CD4-positive, alpha-beta T cell treated with Interleukin-4 for 4 hours (primary cell): ENCODE data around the gene SIGLEC11.
"Not testable (repeated sequence)": the region's sequence is repeated elsewhere in the genome, so short reads cannot be mapped to it uniquely, and the experiment has no call there.

Experiments
- DNase-seq: peaks from one replicate; pipeline ENCODE4 v3.0.0-alpha.2; 2020

The SIGLEC11 gene

GRCh38 chr19:49981603-49982593 is 20.9 kb upstream of the SIGLEC11 start:
- no peak for DNase-seq

DNA sequence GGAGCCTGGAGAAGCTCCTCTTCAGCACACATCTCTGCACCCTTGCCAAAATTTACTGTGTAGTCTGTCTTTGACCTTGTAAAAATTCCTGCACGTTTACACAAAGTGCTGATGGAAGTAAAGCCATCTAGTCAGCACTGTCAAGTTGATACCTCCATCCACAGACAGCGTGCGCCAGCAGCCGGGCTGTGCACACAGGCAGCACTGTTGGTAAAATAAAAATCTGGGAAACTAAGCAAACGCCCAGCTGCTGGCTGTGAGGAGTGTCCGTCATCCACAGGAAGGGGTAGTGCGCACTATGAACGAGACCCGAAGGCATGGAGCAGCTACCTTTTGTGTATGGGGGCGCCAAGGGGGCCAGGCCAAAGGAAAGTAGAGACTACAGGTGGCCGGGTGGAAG is 17.4 kb upstream of the SIGLEC11 start:
- DNase-seq, result no peak

DNA sequence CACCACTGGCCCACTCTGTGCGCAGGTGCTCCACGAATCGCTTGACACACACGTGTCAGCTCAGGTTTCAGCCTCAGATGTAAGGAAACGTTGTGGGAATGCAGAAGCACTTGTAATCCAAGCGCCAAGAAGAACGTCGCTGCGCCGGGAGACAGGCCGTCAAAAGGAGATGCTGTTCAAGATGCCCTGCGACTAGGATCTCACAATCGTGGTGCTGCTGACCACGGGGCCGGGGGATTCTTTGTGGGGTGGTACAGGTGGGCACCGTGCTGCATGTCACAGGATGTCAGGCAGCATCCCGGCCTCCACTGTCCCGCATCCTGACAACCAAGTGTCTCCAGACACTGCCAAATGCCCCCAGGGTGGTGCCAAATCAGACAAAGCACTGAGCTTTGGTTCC is 16.9 kb upstream of the SIGLEC11 start:
- DNase-seq, result no peak

GRCh38 chr19:49977076-49977475 is 16.1 kb upstream of the SIGLEC11 start:
- no peak for DNase-seq

GRCh38 chr19:49976496-49976895 is 15.5 kb upstream of the SIGLEC11 start:
- no peak for DNase-seq

GRCh38 chr19:49975051-49975450 is 14.1 kb upstream of the SIGLEC11 start:
- DNase-seq, result no peak

DNA sequence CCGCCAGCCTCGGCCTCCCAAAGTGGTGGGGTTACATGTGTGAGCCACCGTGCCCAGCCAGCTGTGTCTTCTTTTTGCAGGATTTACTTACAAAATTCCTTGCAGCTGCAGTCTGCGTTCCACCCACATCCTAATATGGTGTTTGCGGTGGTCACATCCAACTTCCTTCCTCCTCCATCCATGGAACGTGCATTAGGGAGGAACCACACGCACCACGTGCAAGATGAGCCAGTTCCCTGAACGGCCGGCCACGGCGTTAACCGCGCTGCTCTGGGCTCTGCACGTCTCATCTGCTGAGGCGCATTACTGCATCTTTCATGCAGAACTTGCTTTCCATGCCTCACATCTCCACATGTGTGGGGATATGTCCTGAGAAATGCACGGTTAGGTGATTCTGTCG is 13.0 kb upstream of the SIGLEC11 start:
- no peak for DNase-seq

GRCh38 chr19:49972841-49973240 is 11.9 kb upstream of the SIGLEC11 start:
- no peak for DNase-seq

GRCh38 chr19:49971991-49972411 is 11.0 kb upstream of the SIGLEC11 start:
- no peak for DNase-seq

DNA sequence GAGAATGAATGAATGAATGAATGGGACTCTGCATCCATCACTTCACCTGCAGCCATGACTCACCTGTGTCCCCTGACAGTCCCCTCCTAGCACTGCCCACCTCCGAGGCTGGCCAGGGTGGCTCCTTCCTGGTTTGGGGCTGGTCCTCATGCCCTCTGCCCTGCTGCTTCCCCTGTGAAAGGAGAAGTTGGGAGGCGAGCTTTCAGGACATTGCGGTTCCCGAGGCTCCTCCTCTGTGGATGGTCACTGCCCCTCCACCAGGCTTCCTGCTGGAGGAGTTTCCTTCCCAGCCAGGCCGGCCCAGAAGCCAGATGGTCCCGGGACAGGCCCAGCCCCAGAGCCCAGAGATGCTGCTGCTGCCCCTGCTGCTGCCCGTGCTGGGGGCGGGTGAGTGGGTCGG is 8.4 kb upstream of the SIGLEC11 start:
- not testable (repeated sequence) for DNase-seq

GRCh38 chr19:49968279-49968922 is 7.4 kb upstream of the SIGLEC11 start:
- DNase-seq, result no peak

- DNase-seq, result not testable (repeated sequence)
Measured at GRCh38 chr19:49959892-49960291, 1.1 kb downstream of the SIGLEC11 start.

DNA sequence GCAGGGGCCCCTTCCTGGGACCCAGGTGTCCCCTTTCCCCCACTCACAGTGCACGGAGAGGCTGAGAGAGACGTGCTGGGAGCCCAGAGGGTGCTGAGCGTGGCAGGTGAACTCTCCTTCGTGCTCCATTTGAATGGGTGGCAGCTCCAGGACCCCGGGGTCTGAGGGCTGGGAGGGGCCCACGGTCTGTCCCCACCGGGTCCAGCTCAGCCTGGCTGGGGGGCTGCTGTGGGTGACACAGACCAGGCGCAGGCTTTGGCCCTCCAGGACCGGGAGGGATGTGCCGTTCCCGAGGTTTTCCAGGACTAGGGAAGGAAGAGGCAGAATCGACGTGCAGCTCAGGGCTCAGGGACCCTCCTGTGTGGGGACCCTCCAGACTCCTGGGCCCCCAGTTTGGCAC is 2.4 kb downstream of the SIGLEC11 start:
- DNase-seq, result not testable (repeated sequence)

- not testable (repeated sequence) for DNase-seq
Measured at GRCh38 chr19:49958144-49958543, 2.8 kb downstream of the SIGLEC11 start.

- no peak for DNase-seq
Measured at GRCh38 chr19:49957262-49957915, 3.6 kb downstream of the SIGLEC11 start.

GRCh38 chr19:49956115-49956495 is 4.9 kb downstream of the SIGLEC11 start:
- no peak for DNase-seq

DNA sequence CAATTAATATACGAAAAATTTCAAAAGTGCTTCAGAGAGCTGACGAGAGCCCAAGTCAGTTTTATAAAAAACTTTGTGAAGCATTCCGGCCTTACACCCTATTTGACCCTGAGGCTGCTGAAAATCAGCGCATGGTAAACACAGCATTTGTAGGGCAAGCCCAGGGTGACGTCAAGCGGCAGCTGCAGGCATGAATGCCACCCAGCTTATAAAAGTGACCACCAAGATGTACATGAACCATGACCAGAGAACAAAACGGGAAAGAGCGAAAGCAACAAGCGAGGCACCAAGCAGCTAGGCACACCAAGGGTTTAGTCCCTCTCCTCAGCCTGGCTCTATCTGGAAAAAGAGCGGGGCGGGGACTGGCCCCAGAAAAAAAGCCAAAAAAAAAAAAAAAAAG is 6.0 kb downstream of the SIGLEC11 start:
- no peak for DNase-seq

DNA sequence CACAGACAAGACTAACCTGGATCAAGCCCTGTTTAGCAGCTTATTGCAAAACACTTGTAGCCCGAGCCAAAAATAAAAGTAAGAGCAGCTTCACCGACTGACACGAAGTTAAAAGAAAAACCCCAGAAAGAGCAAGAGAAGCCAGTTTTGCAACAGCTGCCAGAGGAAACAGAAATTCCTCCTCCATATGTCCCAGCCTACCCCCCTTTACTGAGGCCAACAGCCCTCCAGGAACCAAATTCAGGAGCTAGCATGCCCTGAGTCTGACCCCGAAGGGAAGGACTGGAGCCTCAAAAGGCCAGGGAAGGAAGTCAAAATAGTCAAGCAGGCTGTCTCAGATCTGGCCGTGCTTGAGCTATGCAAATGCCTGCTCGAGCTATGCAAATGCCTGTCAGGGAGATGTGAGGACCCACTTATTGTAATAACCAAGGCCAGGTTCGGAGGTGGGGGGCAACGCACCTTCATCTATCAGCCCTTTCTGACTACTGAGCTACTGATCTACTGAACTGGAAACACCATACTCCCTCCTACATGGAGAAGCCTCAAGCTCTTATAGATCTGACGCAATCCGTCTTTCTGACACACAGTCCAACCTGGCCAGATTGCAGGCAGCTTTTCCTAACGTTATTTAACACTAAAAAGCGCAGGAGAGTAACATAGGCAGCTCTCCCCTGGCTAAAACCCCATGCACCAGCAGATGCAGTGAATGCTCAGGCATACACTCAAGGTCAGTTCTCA is 6.7 kb downstream of the SIGLEC11 start:
- DNase-seq, result no peak

DNA sequence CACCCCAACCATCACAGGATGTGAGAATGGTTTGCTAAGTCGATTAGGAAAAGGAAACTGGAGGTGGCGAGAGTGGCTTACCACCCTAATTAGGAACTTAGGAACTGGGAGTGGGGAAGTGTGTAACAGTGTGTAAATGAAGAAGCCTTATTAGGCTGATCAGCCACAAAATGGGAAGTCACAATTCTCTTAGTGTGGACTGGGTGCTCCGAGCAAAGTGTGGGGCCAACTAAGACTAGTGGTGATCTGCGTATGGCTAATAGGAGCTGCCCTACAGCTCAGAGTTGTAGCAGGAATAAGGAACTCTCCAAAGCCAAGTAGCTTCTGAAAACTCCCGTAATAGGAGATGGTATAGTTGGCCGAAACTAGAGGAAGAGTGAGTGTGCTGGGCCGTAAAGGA is 7.6 kb downstream of the SIGLEC11 start:
- DNase-seq, result peak; percentile 8

GRCh38 chr19:49952906-49953305 is 8.1 kb downstream of the SIGLEC11 start:
- no peak for DNase-seq

- no peak for DNase-seq
Measured at GRCh38 chr19:49952479-49952836, 8.5 kb downstream of the SIGLEC11 start.

DNA sequence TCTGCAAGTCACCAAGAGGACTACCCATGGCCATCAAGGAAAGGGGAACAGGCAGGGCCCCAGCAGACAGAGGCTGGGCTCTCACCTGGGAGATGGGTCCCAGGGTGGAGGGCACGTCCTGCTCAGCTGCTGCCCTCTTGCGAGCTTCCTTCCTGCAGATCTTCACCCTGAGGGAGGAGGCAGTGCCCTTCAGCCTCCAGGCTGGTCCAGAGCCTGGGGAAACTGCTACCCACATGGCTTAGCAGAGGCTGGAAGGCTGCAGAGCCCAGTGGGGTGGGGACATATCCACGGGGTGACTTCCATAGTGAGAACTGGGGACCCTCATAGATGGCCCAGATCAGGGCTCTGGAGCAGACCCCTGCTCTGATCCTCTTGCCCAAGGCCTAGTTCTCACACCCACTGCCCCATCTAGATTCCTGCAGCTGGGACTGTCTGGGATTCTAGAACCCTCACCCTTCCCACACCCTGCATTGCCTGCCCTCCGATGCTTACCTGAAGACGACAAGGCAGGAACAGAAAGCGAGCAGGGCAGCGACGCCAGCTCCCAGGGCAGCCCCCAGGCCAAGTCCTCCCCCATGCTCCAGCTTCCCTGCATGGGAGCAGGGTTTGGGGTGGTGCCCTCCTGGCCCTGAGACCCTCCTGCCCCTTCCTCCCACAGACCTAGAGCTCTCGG is 9.0 kb downstream of the SIGLEC11 start:
- DNase-seq, result no peak
